Muscle layer of duodenum (tissue), 2 donors: Measurements from ENCODE around the gene MPV17L2.

Experiments used
- H3K27ac ChIP-seq: one replicate; pipeline ENCODE4 v1.7.0; 2013; ENCODE audit warnings: mild to moderate bottlenecking, low read length
- H3K27me3 ChIP-seq: one replicate; pipeline ENCODE4 v1.7.0; 2013; ENCODE audit warnings: low read depth, mild to moderate bottlenecking, control low read depth, low read length
- H3K36me3 ChIP-seq, 2 donors: one replicate each; pipeline ENCODE4 v1.7.0; 2013; ENCODE audit warnings: low read length in 2 of 2, control low read depth in 1 of 2, mild to moderate bottlenecking in 1 of 2; ENCODE audit not compliant: insufficient read depth in 2 of 2, control insufficient read depth in 1 of 2
- H3K4me1 ChIP-seq, 2 donors: one replicate each; pipeline ENCODE4 v1.7.0; 2013; ENCODE audit warnings: low read length in 2 of 2, mild to moderate bottlenecking in 2 of 2, control low read depth in 1 of 2, moderate library complexity in 1 of 2; ENCODE audit not compliant: insufficient read depth in 2 of 2, control insufficient read depth in 1 of 2
- H3K4me3 ChIP-seq, 2 donors: one replicate each; pipeline ENCODE4 v1.7.0; 2013; ENCODE audit warnings: low read length in 2 of 2, low read depth in 1 of 2, mild to moderate bottlenecking in 1 of 2
- H3K9me3 ChIP-seq, 2 donors: one replicate each; pipeline ENCODE4 v1.7.0; 2013; ENCODE audit warnings: low read length in 2 of 2, control low read depth in 1 of 2, mild to moderate bottlenecking in 1 of 2; ENCODE audit not compliant: control insufficient read depth in 1 of 2
- donor health status: healthy.

Gene MPV17L2

DNA sequence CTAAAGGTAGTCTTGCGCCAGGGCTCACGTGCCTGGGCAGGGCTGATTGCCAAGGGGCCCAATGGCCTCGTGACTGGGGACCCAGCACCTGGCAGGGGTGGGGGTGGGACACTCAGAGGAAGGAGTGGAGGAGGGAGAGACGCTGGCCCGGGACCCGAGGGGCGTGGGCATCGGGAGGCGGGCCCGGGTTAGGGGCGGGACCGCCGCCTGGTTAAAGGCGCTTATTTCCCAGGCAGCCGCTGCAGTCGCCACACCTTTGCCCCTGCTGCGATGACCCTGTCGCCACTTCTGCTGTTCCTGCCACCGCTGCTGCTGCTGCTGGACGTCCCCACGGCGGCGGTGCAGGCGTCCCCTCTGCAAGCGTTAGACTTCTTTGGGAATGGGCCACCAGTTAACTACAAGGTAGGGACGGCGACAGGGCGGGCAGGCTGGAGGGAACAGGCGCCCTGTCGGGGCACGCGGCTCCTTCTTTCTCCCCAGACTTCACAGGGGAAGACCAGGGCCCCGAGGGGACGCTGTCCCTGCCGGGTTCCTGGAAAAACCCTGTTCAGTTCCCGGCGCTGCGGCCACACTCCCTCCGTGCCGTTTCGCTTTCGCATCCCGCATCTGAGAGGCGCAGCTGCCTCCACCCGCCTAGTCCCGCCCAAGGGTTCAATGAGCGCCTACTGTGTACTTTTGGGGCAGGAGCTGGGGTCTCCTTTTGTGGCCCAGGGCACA, 19.3 kb upstream of the MPV17L2 start, which contains the start of gene IFI30:
Gene IFI30, plus strand, starts transcription at position 242 of the 717 bp plus-strand sequence. Its CDS starts 29 bp downstream, at position 271.
- H3K4me3 ChIP-seq: peak within 1 kb of the TSS; percentile 83 to 87
- peaks cover 3 to 6% of the 10 kb centered on the region in 2 donors for H3K4me1 ChIP-seq
- no peaks in the 10 kb centered on the region for H3K27me3 ChIP-seq
- H3K9me3 ChIP-seq: no peaks in the 10 kb centered on the region
- H3K27ac ChIP-seq: no peak within 1 kb of the TSS
- H3K36me3 ChIP-seq: peaks cover 3 to 5% of the 10 kb centered on the region in 2 donors

DNA sequence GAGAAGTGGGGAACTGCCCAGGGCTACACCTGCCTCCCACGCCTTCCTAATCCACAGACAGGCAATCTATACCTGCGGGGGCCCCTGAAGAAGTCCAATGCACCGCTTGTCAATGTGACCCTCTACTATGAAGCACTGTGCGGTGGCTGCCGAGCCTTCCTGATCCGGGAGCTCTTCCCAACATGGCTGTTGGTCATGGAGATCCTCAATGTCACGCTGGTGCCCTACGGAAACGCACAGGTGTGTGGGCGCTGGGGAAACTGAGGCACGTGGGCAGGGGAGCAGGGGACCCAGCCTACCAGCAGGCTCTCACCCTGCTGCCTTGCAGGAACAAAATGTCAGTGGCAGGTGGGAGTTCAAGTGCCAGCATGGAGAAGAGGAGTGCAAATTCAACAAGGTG, 18.0 kb upstream of the MPV17L2 start:
- H3K4me1 ChIP-seq: peaks cover 3 to 6% of the 10 kb centered on the region in 2 donors
- H3K36me3 ChIP-seq: peaks cover 0 to 5% of the 10 kb centered on the region in 2 donors
- no peaks in the 10 kb centered on the region for H3K27me3 ChIP-seq
- no peak overlapping the region for H3K27ac ChIP-seq
- no peaks in the 10 kb centered on the region for H3K9me3 ChIP-seq
- peak overlapping the region; percentile 83 to 87 for H3K4me3 ChIP-seq

DNA sequence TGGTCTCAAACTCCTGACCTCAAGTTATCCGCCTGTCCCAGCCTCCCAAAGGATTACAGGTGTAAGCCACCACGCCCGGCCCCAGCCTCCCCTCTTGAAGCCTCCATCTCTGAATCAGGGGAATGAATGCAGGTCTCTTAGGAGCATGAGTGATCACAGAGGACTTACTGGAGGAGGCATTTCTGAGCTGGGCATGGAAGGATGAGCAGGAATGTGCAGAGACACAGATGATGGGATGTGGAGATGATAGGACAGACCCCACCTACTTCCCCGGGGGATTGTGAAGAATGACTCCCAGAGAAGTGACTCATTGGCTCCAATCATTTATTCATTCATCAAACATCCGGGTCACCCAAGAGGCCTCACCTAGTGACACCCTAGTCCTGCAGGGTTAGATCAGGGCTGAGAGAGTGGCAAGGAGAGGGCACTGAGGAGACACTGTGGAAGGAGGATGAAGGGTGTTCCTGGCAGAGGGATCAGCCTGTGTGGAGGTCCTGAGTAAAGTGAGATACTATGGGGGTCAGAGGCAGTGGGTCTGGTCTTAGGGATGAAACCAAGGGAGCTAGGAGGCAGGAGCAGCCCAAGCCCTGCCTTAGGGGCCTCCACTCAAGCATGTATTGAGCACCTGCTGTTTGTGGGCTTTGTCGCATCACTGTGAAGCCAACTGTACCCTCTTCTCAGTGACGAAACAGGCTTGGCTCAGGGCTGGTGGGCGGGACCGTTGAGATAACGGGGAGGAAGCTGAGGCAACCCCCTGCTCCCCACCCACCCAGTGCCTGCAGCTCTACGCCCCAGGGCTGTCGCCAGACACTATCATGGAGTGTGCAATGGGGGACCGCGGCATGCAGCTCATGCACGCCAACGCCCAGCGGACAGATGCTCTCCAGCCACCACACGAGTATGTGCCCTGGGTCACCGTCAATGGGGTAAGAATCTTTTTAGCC, 16.4 kb upstream of the MPV17L2 start:
- H3K4me1 ChIP-seq: peaks cover 3 to 6% of the 10 kb centered on the region in 2 donors
- H3K27ac ChIP-seq: no peak overlapping the region
- no peaks in the 10 kb centered on the region for H3K9me3 ChIP-seq
- H3K4me3 ChIP-seq: no peak overlapping the region
- H3K27me3 ChIP-seq: no peaks in the 10 kb centered on the region
- H3K36me3 ChIP-seq: peaks cover 0 to 5% of the 10 kb centered on the region in 2 donors

DNA sequence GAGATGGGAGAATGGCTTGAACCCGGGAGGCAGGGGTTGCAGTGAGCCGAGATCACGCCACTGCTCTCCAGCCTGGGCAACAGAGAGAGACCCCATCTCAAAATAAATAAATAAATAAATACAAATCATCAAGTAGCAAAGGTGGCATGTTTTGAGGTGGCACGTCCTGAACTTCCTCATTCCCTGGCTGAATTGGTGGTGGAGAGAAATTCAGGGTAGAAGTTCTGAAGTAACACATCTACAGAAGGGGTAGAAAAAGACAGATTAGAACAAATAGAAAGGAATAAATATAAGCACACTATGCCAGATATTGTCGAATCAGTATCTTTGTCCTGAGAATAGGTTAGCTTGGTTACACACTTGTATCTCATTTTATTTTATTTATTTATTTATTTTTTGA, 13.1 kb upstream of the MPV17L2 start:
- Histone ChIP-seq H3K4me1 (no peaks in the 10 kb centered on the region), H3K9me3 (no peaks in the 10 kb centered on the region), H3K27ac (no peak overlapping the region), H3K27me3 (no peaks in the 10 kb centered on the region), H3K36me3 (peaks cover 0 to 5% of the 10 kb centered on the region in 2 donors), H3K4me3 (no peak overlapping the region)

DNA sequence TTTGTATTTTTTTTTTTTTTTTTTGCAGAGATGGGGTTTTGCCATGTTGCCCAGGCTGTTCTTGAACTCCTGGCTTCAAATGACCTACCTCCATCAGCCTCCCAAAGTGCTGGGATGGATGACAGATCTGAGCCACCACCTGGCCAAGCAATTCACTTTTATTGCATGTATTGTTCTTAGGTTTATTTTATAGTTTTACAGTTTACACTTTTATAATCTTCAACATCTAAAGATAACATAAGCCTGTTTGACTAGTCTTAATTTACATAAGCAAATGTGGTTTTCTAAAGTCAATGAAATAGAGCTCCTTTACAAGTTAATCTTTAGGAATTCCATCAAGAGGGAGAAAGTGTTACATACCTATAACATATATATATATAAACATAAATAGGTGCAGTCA, 9.5 kb upstream of the MPV17L2 start:
- H3K27ac ChIP-seq: no peak overlapping the region
- H3K4me3 ChIP-seq: no peak overlapping the region
- no peaks in the 10 kb centered on the region for H3K9me3 ChIP-seq
- no peaks in the 10 kb centered on the region for H3K4me1 ChIP-seq
- H3K27me3 ChIP-seq: no peaks in the 10 kb centered on the region
- H3K36me3 ChIP-seq: no peaks in the 10 kb centered on the region

DNA sequence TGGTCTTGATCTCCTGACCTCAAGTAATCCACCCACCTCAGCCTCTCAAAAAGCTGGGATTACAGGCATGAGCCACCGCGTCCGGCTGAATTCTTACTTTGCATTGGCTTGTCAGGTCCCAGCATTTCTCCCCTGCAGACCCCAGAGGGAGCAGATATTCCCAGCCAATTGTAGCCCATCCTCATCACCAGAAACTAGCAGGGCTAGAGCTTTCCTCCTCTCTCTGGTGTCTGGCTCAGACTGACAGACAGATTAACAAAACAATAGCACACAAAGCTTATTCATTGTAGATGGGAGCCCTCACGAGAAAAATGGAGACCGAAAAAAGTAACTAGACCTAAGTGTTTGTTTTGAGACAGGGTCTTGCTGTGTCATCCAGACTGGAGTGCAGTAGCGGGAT, 7.5 kb upstream of the MPV17L2 start:
- H3K27ac ChIP-seq: no peak overlapping the region
- no peaks in the 10 kb centered on the region for H3K27me3 ChIP-seq
- H3K9me3 ChIP-seq: no peaks in the 10 kb centered on the region
- H3K4me3 ChIP-seq: no peak overlapping the region
- H3K36me3 ChIP-seq: no peaks in the 10 kb centered on the region
- no peaks in the 10 kb centered on the region for H3K4me1 ChIP-seq

DNA sequence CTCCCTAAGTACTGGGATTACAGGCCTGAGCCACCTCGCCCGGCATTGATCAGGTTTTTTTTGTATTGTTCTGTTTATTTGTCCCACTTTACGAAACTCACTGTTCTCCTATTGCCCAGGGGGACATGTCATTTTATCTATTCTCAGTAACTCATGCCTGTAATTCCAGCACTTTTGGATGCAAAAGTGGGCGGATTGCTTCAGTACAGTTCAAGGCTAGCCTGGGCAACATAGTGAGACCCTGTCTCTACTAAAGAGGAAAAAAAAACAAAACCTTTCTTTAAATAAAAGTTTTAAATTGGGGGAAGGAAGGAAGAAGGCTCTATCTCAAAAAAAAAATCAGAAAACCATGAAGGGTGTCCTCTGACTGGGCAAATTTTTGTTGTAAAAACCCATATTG, 2.7 kb upstream of the MPV17L2 start:
- H3K36me3 ChIP-seq: peaks cover 0 to 3% of the 10 kb centered on the region in 2 donors
- H3K27me3 ChIP-seq: no peaks in the 10 kb centered on the region
- peaks cover 8 to 24% of the 10 kb centered on the region in 2 donors for H3K4me1 ChIP-seq
- H3K9me3 ChIP-seq: no peaks in the 10 kb centered on the region
- no peak overlapping the region for H3K27ac ChIP-seq
- no peak overlapping the region for H3K4me3 ChIP-seq

DNA sequence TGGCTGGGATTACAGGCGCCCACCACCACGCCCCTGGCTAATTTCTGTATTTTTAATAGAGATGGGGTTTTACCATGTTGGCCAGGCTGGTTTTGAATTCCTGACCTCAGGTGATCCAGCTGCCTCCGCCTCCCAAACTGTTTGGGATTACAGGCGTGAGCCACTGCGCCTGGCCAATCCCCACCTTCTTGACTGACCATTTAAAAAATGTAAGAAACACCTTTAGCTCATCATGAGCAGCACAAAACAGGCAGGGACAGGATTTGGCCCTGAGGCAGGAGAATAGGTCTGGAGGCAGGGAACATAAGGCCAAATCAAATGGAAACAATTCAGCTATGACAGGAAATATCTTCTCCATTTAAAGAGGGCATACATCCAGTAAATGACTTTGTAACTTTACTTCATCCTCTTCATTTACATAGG, 1.4 kb upstream of the MPV17L2 start:
- peak overlapping the region; percentile 72 to 81 for H3K4me3 ChIP-seq
- H3K27ac ChIP-seq: peak overlapping the region; percentile 93
- H3K4me1 ChIP-seq: peaks cover 8 to 24% of the 10 kb centered on the region in 2 donors
- no peaks in the 10 kb centered on the region for H3K9me3 ChIP-seq
- peaks cover 0 to 10% of the 10 kb centered on the region in 2 donors for H3K36me3 ChIP-seq
- H3K27me3 ChIP-seq: no peaks in the 10 kb centered on the region

DNA sequence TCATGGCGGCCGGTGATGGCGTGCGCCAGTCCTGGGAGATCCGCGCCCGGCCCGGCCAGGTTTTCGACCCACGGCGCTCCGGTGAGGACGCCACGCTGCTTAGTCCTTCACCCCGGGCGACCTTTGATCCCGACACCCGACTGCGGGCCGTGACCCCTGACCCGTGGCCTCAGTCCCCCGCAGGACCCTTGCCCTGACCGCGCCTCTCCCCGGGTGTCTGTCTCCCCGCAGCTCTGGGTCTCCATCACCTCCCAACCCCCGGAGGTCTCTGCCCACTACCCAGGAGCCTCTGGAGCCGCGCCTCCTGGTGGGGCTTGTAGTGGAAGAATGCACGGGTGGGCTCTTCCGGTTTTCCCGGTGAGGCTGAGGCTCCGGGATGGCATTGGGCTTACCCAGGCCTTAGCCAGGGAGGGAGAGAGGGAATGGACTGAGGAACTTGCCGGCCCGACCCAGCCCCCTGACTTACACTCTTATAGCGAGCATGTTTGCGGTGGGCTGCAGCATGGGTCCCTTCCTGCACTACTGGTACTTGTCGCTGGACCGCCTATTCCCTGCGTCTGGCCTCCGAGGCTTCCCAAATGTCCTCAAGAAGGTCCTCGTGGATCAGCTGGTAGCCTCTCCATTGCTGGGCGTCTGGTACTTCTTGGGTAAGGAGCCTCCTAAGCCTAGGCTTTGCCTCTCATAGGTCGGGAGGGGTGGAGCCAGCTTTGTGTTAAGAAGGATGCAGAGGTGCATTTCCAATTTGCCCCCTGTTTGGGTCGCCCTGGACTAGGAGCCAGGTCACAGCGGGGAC, 566 bp downstream of the MPV17L2 start:
- Histone ChIP-seq H3K9me3 (no peaks in the 10 kb centered on the region), H3K27me3 (no peaks in the 10 kb centered on the region), H3K4me3 (peak overlapping the region; percentile 67 to 70), H3K36me3 (peaks cover 7 to 25% of the 10 kb centered on the region in 2 donors), H3K4me1 (peaks cover 8 to 24% of the 10 kb centered on the region in 2 donors), H3K27ac (peak overlapping the region; percentile 60)

DNA sequence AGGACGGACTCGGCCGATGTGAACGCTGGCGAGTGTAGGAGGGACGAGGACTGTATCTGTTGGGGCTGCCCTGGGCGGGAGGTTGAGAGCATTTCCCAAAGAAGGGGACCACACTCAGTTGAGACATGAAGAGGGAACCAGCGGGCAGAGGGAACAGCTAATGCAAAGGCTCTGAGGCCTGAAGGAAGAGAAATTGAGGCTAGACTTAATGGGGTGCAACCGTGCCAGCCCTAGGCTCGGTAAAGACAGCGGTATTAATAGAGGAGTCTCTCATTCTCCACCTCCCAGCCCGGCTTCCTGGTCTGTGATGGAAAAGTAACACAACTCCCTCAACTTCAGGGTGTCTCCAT, 1.1 kb downstream of the MPV17L2 start:
- peak overlapping the region; percentile 60 for H3K27ac ChIP-seq
- H3K9me3 ChIP-seq: no peaks in the 10 kb centered on the region
- H3K4me1 ChIP-seq: peaks cover 8 to 24% of the 10 kb centered on the region in 2 donors
- H3K4me3 ChIP-seq: peak overlapping the region; percentile 67 to 70
- no peaks in the 10 kb centered on the region for H3K27me3 ChIP-seq
- H3K36me3 ChIP-seq: peaks cover 8 to 25% of the 10 kb centered on the region in 2 donors
